ENCODE data around the gene MTUS2.

Gene MTUS2

DNA sequence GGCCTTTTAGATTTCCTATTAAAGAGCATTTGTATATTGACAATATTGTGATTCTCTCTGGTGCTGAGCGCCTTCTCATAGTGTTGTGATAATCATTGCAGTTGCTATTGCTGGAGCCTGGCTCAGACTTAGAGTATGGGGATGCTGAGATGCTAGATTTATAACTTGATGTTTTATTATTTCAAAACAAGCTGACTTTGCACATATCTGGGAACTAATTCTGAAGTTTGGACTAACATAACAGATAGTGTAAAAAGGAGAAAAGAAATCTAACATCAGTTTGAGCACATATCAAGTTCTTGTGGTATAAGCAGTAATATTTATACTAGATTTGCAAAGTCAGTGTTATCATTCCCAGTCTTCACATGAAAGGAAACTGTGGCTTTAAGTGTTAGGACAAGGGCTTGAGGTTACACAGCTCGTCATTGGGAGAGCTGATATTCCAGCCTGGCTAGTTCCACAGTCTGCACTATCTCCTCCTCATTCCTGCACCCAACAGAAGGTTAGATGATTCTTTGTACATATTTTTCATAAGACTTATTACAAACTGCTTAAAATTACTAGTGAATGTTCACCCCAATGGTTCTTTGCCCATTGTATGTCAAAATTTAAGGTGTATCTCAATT lies 279.8 kb downstream of the MTUS2 start:
- no peak for DNase-seq (ENCODE audit: extremely low spot score)
- TF ChIP-seq FOXM1 (IDR thresholded peaks at IDR 0.05; ENCODE audit: borderline replicate concordance): no peak
- TF ChIP-seq CTBP1 (IDR thresholded peaks at IDR 0.05; ENCODE audit: borderline replicate concordance): no peak
- TF ChIP-seq FOXK2 (IDR thresholded peaks at IDR 0.05): no peak
- no peak for TF ChIP-seq SUZ12 (IDR thresholded peaks at IDR 0.05)
- no peak for TF ChIP-seq BHLHE40 (IDR thresholded peaks at IDR 0.05; ENCODE audit: borderline replicate concordance)
- TF ChIP-seq FOXA1 (IDR thresholded peaks at IDR 0.05): no peak
- ChIA-PET POLR2A (no interaction called here), CTCF (no interaction called here)

DNA sequence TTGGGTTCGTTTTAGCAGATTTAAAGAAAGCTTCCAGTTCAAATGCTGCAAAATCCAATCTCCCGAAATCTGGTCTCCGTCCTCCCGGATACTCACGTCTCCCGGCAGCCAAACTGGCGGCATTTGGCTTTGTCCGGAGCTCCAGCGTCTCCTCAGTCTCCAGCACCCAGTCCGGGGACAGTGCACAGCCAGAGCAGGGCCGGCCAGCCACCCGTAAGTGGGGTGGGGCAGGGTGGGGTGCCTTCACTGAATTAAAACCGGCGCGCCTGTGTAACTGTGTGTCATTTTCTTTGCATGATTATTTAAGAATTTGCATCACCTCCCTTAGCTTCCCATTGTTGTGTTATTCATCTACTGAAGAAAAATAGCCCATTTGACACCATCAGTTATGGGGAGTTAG lies 280.6 kb downstream of the MTUS2 start:
- no peak for DNase-seq (ENCODE audit: extremely low spot score)
- no peak for TF ChIP-seq ARNT (IDR thresholded peaks at IDR 0.05)
- TF ChIP-seq, protein P1, sequence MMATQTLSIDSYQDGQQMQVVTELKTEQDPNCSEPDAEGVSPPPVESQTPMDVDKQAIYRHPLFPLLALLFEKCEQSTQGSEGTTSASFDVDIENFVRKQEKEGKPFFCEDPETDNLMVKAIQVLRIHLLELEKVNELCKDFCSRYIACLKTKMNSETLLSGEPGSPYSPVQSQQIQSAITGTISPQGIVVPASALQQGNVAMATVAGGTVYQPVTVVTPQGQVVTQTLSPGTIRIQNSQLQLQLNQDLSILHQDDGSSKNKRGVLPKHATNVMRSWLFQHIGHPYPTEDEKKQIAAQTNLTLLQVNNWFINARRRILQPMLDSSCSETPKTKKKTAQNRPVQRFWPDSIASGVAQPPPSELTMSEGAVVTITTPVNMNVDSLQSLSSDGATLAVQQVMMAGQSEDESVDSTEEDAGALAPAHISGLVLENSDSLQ (IDR thresholded peaks at IDR 0.05): no peak
- TF ChIP-seq L3MBTL2 (conservative IDR thresholded peaks at IDR 0.05): no peak
- no peak for TF ChIP-seq FOXM1 (IDR thresholded peaks at IDR 0.05; ENCODE audit: borderline replicate concordance)
- TF ChIP-seq SP1 (IDR thresholded peaks at IDR 0.05): no peak
- TF ChIP-seq FOXK2 (IDR thresholded peaks at IDR 0.05): no peak
- TF ChIP-seq FOXA1 (IDR thresholded peaks at IDR 0.05): no peak
- TF ChIP-seq HDGF (IDR thresholded peaks at IDR 0.05; ENCODE audit: borderline replicate concordance): no peak
- no peak for TF ChIP-seq TARDBP (IDR thresholded peaks at IDR 0.05)
- TF ChIP-seq CTBP1 (IDR thresholded peaks at IDR 0.05; ENCODE audit: borderline replicate concordance): no peak
- no peak for TF ChIP-seq LEF1 (IDR thresholded peaks at IDR 0.05; ENCODE audit: borderline replicate concordance)
- TF ChIP-seq ZNF384 (IDR thresholded peaks at IDR 0.05): no peak
- TF ChIP-seq BHLHE40 (IDR thresholded peaks at IDR 0.05; ENCODE audit: borderline replicate concordance): no peak
- TF ChIP-seq SUZ12 (IDR thresholded peaks at IDR 0.05): no peak
- no peak for TF ChIP-seq ELF4 (IDR thresholded peaks at IDR 0.05)
- CTCF ChIA-PET: no interaction called here
- POLR2A ChIA-PET: no interaction called here

DNA sequence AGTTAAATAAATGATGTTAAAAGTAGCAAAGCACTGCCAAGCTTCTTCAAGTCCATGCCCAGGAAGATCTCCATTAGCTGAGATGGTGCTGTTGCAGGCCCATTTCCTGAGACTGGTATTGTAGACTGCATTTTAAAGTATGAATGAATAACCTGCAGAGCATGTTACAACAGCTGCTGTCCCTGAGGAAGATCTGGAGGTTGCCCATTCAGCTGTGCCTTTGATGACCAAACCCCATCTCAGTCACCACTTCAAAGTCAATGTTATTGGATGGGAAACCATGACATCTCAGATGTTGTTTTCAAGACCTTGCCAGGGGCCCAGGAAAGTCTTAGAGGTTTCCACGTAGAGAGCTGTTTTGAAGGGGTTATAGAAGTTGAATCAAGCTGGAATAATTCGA lies 281.3 kb downstream of the MTUS2 start:
- POLR2A ChIA-PET: no interaction called here
- CTCF ChIA-PET: no interaction called here
- TF ChIP-seq TARDBP (IDR thresholded peaks at IDR 0.05) (no peak), L3MBTL2 (conservative IDR thresholded peaks at IDR 0.05) (no peak)
- TF ChIP-seq, protein P1 (IDR thresholded peaks at IDR 0.05): no peak
- DNase-seq (ENCODE audit: extremely low spot score): no peak

DNA sequence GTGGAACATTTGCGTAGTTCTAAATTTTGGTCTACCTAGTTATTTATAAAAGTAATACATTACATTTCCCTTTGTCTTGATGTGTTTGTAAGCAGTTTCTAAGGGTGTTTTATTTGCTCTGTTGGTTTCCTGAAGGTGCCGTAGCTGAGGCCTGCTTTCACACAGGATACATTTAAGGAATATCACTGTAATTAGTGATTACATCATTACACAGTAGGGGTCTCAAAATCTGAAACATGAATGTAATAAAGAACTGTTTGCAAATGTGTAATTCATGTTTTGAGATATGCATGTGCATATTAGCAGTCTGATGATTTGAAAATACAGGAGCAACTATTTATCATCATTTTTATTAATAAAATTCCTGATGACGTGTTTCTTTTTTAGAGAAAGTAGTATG lies 281.8 kb downstream of the MTUS2 start:
- DNase-seq (ENCODE audit: extremely low spot score): no peak
- CTCF ChIA-PET: no interaction called here
- TF ChIP-seq NFRKB (IDR thresholded peaks at IDR 0.05) (no peak), ARNT (IDR thresholded peaks at IDR 0.05) (no peak), ELF4 (IDR thresholded peaks at IDR 0.05) (no peak), FOXM1 (IDR thresholded peaks at IDR 0.05; ENCODE audit: borderline replicate concordance) (no peak), L3MBTL2 (conservative IDR thresholded peaks at IDR 0.05) (no peak), TARDBP (IDR thresholded peaks at IDR 0.05) (no peak), FOXA1 (IDR thresholded peaks at IDR 0.05) (no peak), SUZ12 (IDR thresholded peaks at IDR 0.05) (no peak), BHLHE40 (IDR thresholded peaks at IDR 0.05; ENCODE audit: borderline replicate concordance) (no peak), FOXK2 (IDR thresholded peaks at IDR 0.05) (no peak), CTBP1 (IDR thresholded peaks at IDR 0.05; ENCODE audit: borderline replicate concordance) (no peak), ZNF384 (IDR thresholded peaks at IDR 0.05) (no peak), HDGF (IDR thresholded peaks at IDR 0.05; ENCODE audit: borderline replicate concordance) (no peak)
- TF ChIP-seq, protein P1 (IDR thresholded peaks at IDR 0.05): no peak

DNA sequence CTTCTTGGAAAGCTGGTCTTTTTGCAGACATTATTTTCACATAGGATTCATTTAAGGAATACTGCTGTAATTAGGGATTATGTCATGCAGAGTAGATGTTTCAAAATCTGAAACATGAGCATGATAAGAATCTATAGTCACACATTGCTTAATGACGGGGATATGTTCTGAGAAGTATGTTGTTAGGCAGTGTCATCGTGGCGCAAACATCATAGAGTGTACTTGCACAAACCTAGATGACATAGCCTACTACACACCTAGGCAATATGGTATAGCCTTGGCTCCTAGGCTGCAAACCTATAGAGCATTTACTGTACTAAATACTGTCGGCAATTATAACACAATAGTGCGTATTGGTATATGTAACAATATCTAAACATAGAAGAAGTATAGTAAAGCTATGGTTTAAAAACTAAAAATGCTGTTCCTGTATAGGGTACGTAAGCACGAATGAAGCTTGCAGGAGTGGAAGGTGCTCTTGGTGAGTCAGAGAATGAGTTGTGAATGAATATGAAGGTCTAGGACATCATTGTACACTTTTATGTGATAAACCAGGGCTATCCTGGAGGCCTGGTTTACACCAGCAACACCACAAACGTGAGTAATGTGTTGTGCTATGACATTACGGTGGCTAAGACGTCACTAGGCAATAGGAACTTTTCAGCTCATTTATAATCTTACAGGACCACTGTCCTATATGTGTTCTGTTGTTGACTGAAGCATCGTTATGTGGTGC lies 283.1 kb downstream of the MTUS2 start:
- no peak for DNase-seq (ENCODE audit: extremely low spot score)
- ChIA-PET CTCF (no interaction called here), POLR2A (no interaction called here)
- TF ChIP-seq CTBP1 (IDR thresholded peaks at IDR 0.05; ENCODE audit: borderline replicate concordance) (no peak), FOXK2 (IDR thresholded peaks at IDR 0.05) (no peak), FOXM1 (IDR thresholded peaks at IDR 0.05; ENCODE audit: borderline replicate concordance) (no peak), ELF4 (IDR thresholded peaks at IDR 0.05) (no peak)

More for the DNA sequence above, 281.8 kb downstream of the MTUS2 start:
- POLR2A ChIA-PET: no interaction called here

DNA sequence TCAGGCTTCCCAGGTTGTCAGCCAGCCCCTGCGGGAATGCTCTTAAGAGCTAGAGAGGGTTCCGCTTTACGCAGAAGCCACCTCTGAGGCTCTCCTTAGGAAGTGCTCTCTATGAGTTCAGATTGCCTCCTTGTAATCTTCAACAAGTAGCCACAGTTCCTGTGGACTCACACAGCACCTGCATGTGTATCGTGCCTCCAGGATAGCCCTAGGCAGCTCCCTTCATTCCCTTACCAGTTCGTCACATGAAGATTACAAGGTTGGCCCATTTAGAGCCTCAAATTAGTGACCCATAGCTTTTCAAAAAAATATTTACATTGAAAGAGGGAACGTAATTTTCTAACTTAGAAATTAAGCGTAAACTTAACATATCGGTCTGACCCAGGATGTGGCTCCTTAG lies 284.3 kb downstream of the MTUS2 start:
- POLR2A ChIA-PET: no interaction called here
- CTCF ChIA-PET: no interaction called here
- DNase-seq (ENCODE audit: extremely low spot score): no peak
- TF ChIP-seq ZNF384 (IDR thresholded peaks at IDR 0.05) (no peak), TARDBP (IDR thresholded peaks at IDR 0.05) (no peak), FOXK2 (IDR thresholded peaks at IDR 0.05) (no peak), SP1 (IDR thresholded peaks at IDR 0.05) (no peak), L3MBTL2 (conservative IDR thresholded peaks at IDR 0.05) (no peak), BHLHE40 (IDR thresholded peaks at IDR 0.05; ENCODE audit: borderline replicate concordance) (no peak)
- TF ChIP-seq, protein P1 (IDR thresholded peaks at IDR 0.05): no peak

Data from HEK293T (cell line).